Kidney epithelial cell (primary cell): ENCODE results near the gene SLC25A6. TPM values are rescaled to one million over a fixed set of nuclear protein-coding genes. Genes with fewer than 3 reads are reported as not detected.

Experiments
- DNase-seq: peaks from one replicate; pipeline ENCODE4 v3.0.0-alpha.2; 2010; ENCODE audit warnings: low read depth
- H3K27me3 ChIP-seq: 2 replicates; pipeline ENCODE4 v1.6.0; 2011; ENCODE audit warnings: low read length; ENCODE audit not compliant: control insufficient read depth, insufficient read depth
- H3K36me3 ChIP-seq: 2 replicates; pipeline ENCODE4 v1.5.1; 2011; ENCODE audit warnings: low read length; ENCODE audit not compliant: control insufficient read depth, insufficient read depth
- H3K4me3 ChIP-seq: 2 replicates; pipeline ENCODE4 v1.5.1; 2011; ENCODE audit warnings: low read depth, mild to moderate bottlenecking, control low read depth, low read length
- CTCF ChIP-seq: IDR thresholded peaks from 2 replicates; pipeline ENCODE4 v1.5.1; 2011; ENCODE audit warnings: mild to moderate bottlenecking, moderate library complexity, low read length, control low read depth, inconsistent platforms; ENCODE audit not compliant: insufficient read depth, poor library complexity, severe bottlenecking
- total RNA-seq: library from RNA; depleted of rRNA; stranded (reverse); fragments of >200 nt; gene quantifications from 2 replicates; pipeline ENCODE4 v1.2.3, GENCODE V29; 2015

SLC25A6 gene
- total RNA-seq, 1 donor from 2014 or later = 450 TPM

- peaks cover 2% of the 10 kb centered on the region for H3K36me3 ChIP-seq
- H3K4me3 ChIP-seq = peak overlapping the region; percentile 1
- no peak for DNase-seq
- H3K27me3 ChIP-seq = no peaks in the 10 kb centered on the region
- no peak for TF ChIP-seq CTCF
Observed at GRCh38 chrX:1394731-1395501, 3.0 kb upstream of the SLC25A6 start.

GRCh38 chrX:1393871-1394615, 2.1 kb upstream of the SLC25A6 start:
- no peak overlapping the region for H3K4me3 ChIP-seq
- peaks cover 5% of the 10 kb centered on the region for H3K36me3 ChIP-seq
- H3K27me3 ChIP-seq = no peaks in the 10 kb centered on the region
- no peak for DNase-seq
- no peak for TF ChIP-seq CTCF

GRCh38 chrX:1392376-1393068, 609 bp upstream of the SLC25A6 start:
- Histone ChIP-seq H3K36me3 (peaks cover 11% of the 10 kb centered on the region), H3K4me3 (peak overlapping the region; percentile 89), H3K27me3 (no peaks in the 10 kb centered on the region)
- DNase-seq = no peak
- no peak for TF ChIP-seq CTCF

- peak overlapping the region; percentile 96 for H3K4me3 ChIP-seq
- TF ChIP-seq CTCF = no peak
- H3K27me3 ChIP-seq = no peaks in the 10 kb centered on the region
- no peak for DNase-seq
- H3K36me3 ChIP-seq = peaks cover 9% of the 10 kb centered on the region
Observed at GRCh38 chrX:1391370-1391706, 575 bp downstream of the SLC25A6 start.

- TF ChIP-seq CTCF = no peak
- peaks cover 9% of the 10 kb centered on the region for H3K36me3 ChIP-seq
- peak overlapping the region; percentile 96 for H3K4me3 ChIP-seq
- no peak for DNase-seq
- no peaks in the 10 kb centered on the region for H3K27me3 ChIP-seq
Observed at GRCh38 chrX:1390621-1391369, 1.1 kb downstream of the SLC25A6 start.
